Measurements from ENCODE around the gene POC5. TPM values are rescaled to one million over a fixed set of nuclear protein-coding genes. Genes with fewer than 3 reads are reported as not detected.

POC5 gene
- total and polyA plus RNA-seq, 11 donors = 3.4 to 6.7 (median 4.8) TPM

GRCh38 chr5:75753182-75753581, 35.9 kb upstream of the POC5 start:
- 75 to 88% (median 80%) methylated on average over 4 of the region's 4 CpGs for WGBS, 4 donors
- intact Hi-C loops (cut with DNase I) = no loop called here

GRCh38 chr5:75744355-75744754, 27.1 kb upstream of the POC5 start:
- no peak for TF ChIP-seq CTCF (IDR thresholded peaks at IDR 0.05)
- TF ChIP-seq POLR2A (IDR thresholded peaks at IDR 0.05) = no peak
- no peak overlapping the region for H3K4me3 ChIP-seq
- H3K4me1 ChIP-seq = no peaks in the 10 kb centered on the region
- no peak for DNase-seq
- no peak overlapping the region for H3K27ac ChIP-seq
- no peaks in the 10 kb centered on the region for H3K9me3 ChIP-seq
- peaks cover 0 to 6% (median 0%) of the 10 kb centered on the region in 9 donors for H3K27me3 ChIP-seq
- no peak for ATAC-seq
- intact Hi-C loops (cut with DNase I) = loop anchor here in 1 of 10 donors (10.0 kb wide), 1 partner anchor 420 kb away; no protein-coding TSS in a partner anchor
- WGBS, 4 donors = 84 to 94% (median 92%) methylated on average over 3 of the region's 3 CpGs
- no peaks in the 10 kb centered on the region for H3K36me3 ChIP-seq

More at GRCh38 chr5:75753182-75753581, 35.9 kb upstream of the POC5 start:
- no peak for TF ChIP-seq POLR2A (IDR thresholded peaks at IDR 0.05)
- no peak for TF ChIP-seq CTCF (IDR thresholded peaks at IDR 0.05)
- Histone ChIP-seq H3K9me3 (no peaks in the 10 kb centered on the region), H3K36me3 (no peaks in the 10 kb centered on the region), H3K4me1 (no peaks in the 10 kb centered on the region), H3K27me3 (peaks cover 0 to 13% (median 0%) of the 10 kb centered on the region in 9 donors), H3K27ac (no peak overlapping the region), H3K4me3 (no peak overlapping the region)
- no peak for ATAC-seq
- no peak for DNase-seq

GRCh38 chr5:75736273-75736672, 19.0 kb upstream of the POC5 start:
- Histone ChIP-seq H3K4me1 (no peaks in the 10 kb centered on the region), H3K9me3 (peaks cover 0 to 8% (median 0%) of the 10 kb centered on the region in 12 donors), H3K27ac (no peak overlapping the region), H3K36me3 (no peaks in the 10 kb centered on the region), H3K4me3 (no peak overlapping the region), H3K27me3 (peaks cover 0 to 2% (median 0%) of the 10 kb centered on the region in 9 donors)
- intact Hi-C loops (cut with DNase I) = loop anchor here in 9 of 10 donors (5.0 to 10.0 kb wide), 5 partner anchors 429 to 521 kb away; no protein-coding TSS in a partner anchor
- TF ChIP-seq POLR2A (IDR thresholded peaks at IDR 0.05) = no peak
- TF ChIP-seq CTCF (IDR thresholded peaks at IDR 0.05) = no peak
- DNase-seq (no peak), ATAC-seq (no peak)
- 48 to 79% (median 74%) methylated on average over 8 of the region's 8 CpGs for WGBS, 4 donors

GRCh38 chr5:75734913-75735789, 17.9 kb upstream of the POC5 start:
- no peak overlapping the region for H3K4me3 ChIP-seq
- H3K27me3 ChIP-seq = peaks cover 0 to 2% (median 0%) of the 10 kb centered on the region in 9 donors
- no peaks in the 10 kb centered on the region for H3K4me1 ChIP-seq
- intact Hi-C loops (cut with DNase I) = loop anchor here in 9 of 10 donors (2.0 to 10.0 kb wide), 6 partner anchors 430 to 522 kb away; no protein-coding TSS in a partner anchor
- ATAC-seq (peak in 2 of 4 donors; percentile 65 to 77), DNase-seq (peak in 2 of 5 donors; percentile 22 to 38)
- TF ChIP-seq POLR2A (IDR thresholded peaks at IDR 0.05) (no peak), CTCF (IDR thresholded peaks at IDR 0.05) (peak; percentile 10 to 62 (median 50))
- H3K27ac ChIP-seq = no peak overlapping the region
- WGBS, 4 donors = 31 to 39% (median 35%) methylated on average over 6 of the region's 6 CpGs
- H3K36me3 ChIP-seq = no peaks in the 10 kb centered on the region
- H3K9me3 ChIP-seq = peaks cover 0 to 8% (median 0%) of the 10 kb centered on the region in 12 donors
